Brain microvascular endothelial cell (primary cell): ENCODE data around the gene SUPT7L.

Experiments used
- DNase-seq: peaks from one replicate; pipeline ENCODE4 v3.0.0-alpha.2; 2020
- H3K27ac ChIP-seq: fragments of 250-450 bp; sonication (Bioruptor Pico); 2 replicates; pipeline ENCODE4 v1.5.1; 2020; ENCODE audit warnings: mild to moderate bottlenecking, moderate library complexity
- H3K27me3 ChIP-seq: fragments of 250-450 bp; sonication (Bioruptor Pico); replicated peaks from 2 replicates; pipeline ENCODE4 v1.5.1; 2020; ENCODE audit warnings: mild to moderate bottlenecking
- H3K36me3 ChIP-seq: fragments of 250-450 bp; sonication (Bioruptor Pico); replicated peaks from 2 replicates; pipeline ENCODE4 v1.5.1; 2020; ENCODE audit warnings: mild to moderate bottlenecking
- H3K4me3 ChIP-seq: 2 replicates; pipeline ENCODE4 v1.5.1; 2011; ENCODE audit warnings: low read depth, mild to moderate bottlenecking, control low read depth, low read length, moderate library complexity
- in situ Hi-C: cut with HindIII; loops from 2 replicates; pipeline ENCODE4 v1.10.0; 2017; ENCODE audit warnings: low sequenced_read_pairs, low pct_ligation_motif_present
- TF ChIP-seq, protein P1 (sequence below): IDR thresholded peaks from 2 replicates; pipeline ENCODE4 v1.5.1; 2011; ENCODE audit warnings: low read depth, mild to moderate bottlenecking, moderate library complexity, low read length, control low read depth, inconsistent platforms; ENCODE audit errors: missing control alignments

The SUPT7L gene

GRCh38 chr2:27621524-27621923, 41.9 kb downstream of the SUPT7L start:
- in situ Hi-C loops = no loop called here
- Histone ChIP-seq H3K4me3 (no peak overlapping the region), H3K36me3 (peaks cover 31% of the 10 kb centered on the region), H3K27ac (no peak overlapping the region), H3K27me3 (no peaks in the 10 kb centered on the region)
- TF ChIP-seq, protein P1, sequence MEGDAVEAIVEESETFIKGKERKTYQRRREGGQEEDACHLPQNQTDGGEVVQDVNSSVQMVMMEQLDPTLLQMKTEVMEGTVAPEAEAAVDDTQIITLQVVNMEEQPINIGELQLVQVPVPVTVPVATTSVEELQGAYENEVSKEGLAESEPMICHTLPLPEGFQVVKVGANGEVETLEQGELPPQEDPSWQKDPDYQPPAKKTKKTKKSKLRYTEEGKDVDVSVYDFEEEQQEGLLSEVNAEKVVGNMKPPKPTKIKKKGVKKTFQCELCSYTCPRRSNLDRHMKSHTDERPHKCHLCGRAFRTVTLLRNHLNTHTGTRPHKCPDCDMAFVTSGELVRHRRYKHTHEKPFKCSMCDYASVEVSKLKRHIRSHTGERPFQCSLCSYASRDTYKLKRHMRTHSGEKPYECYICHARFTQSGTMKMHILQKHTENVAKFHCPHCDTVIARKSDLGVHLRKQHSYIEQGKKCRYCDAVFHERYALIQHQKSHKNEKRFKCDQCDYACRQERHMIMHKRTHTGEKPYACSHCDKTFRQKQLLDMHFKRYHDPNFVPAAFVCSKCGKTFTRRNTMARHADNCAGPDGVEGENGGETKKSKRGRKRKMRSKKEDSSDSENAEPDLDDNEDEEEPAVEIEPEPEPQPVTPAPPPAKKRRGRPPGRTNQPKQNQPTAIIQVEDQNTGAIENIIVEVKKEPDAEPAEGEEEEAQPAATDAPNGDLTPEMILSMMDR = peak; percentile 39
- no peak for DNase-seq

DNA sequence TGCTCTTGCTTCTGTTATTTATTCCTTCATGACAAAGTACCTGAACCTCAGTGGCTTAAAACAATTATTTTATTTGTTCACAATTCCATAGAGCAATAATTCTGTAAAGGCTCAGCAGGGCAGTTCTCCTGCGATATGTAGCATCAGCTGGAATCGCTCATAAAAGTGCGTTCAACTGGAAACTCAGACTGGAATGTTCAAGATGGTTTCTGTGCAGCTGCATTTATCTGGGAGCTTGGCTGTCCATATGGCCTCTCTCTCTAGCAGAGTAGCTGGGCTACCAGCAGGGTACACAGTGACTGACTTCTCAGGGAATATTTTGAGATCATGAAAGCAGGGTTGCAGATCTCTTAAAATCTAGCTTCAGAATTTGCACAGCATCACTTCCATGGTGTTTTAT, 48.1 kb downstream of the SUPT7L start:
- Histone ChIP-seq H3K36me3 (peaks cover 34% of the 10 kb centered on the region), H3K27me3 (no peaks in the 10 kb centered on the region), H3K4me3 (no peak overlapping the region), H3K27ac (no peak overlapping the region)
- TF ChIP-seq, protein P1 = no peak
- in situ Hi-C loops = no loop called here
- DNase-seq = no peak

- no peak overlapping the region for H3K4me3 ChIP-seq
- H3K27ac ChIP-seq = no peak overlapping the region
- in situ Hi-C loops = no loop called here
- no peak for DNase-seq
- H3K27me3 ChIP-seq = no peaks in the 10 kb centered on the region
- TF ChIP-seq, protein P1 = no peak
- peaks cover 31% of the 10 kb centered on the region for H3K36me3 ChIP-seq
Measured at GRCh38 chr2:27613985-27614384, 49.4 kb downstream of the SUPT7L start.

GRCh38 chr2:27606611-27607010, 56.8 kb downstream of the SUPT7L start:
- DNase-seq = peak; percentile 84
- H3K27ac ChIP-seq = peak overlapping the region; percentile 47
- peaks cover 38% of the 10 kb centered on the region for H3K36me3 ChIP-seq
- TF ChIP-seq, protein P1 = no peak
- in situ Hi-C loops = no loop called here
- H3K27me3 ChIP-seq = no peaks in the 10 kb centered on the region
- no peak overlapping the region for H3K4me3 ChIP-seq
